ENCODE results near the gene IL1RL1. TPM values are rescaled to one million over a fixed set of nuclear protein-coding genes. Genes with fewer than 3 reads are reported as not detected.

Gene IL1RL1
- total RNA-seq, 1 experiment from 2014 or later: not detected

- Mint-ChIP-seq H3K4me1 (no peaks in the 10 kb centered on the region), H3K27ac (no peak overlapping the region), H3K27me3 (ENCODE audit: low read depth) (no peaks in the 10 kb centered on the region), H3K4me3 (no peak overlapping the region), H3K9me3 (peaks cover 36% of the 10 kb centered on the region), H3K36me3 (peaks cover 22% of the 10 kb centered on the region)
- POLR2A ChIA-PET: no interaction called here
- no peak for DNase-seq (ENCODE audit: low spot score)
- TF ChIP-seq MYBL2 (CRISPR knock-in tag; IDR thresholded peaks at IDR 0.05) (no peak), AR (CRISPR knock-in tag; IDR thresholded peaks at IDR 0.05) (no peak), GRHL2 (CRISPR knock-in tag; IDR thresholded peaks at IDR 0.05; ENCODE audit: insufficient replicate concordance, severe bottlenecking) (no peak), NR1H2 (CRISPR knock-in tag; IDR thresholded peaks at IDR 0.05) (no peak), FOXJ3 (CRISPR knock-in tag; IDR thresholded peaks at IDR 0.05; ENCODE audit: borderline replicate concordance) (no peak), E2F4 (CRISPR knock-in tag; IDR thresholded peaks at IDR 0.05; ENCODE audit: borderline replicate concordance, low read depth) (no peak), ZNF416 (CRISPR knock-in tag; IDR thresholded peaks at IDR 0.05) (no peak), MLX (CRISPR knock-in tag; IDR thresholded peaks at IDR 0.05) (no peak), MAX (CRISPR knock-in tag; IDR thresholded peaks at IDR 0.05) (no peak), ATF6 (CRISPR knock-in tag; IDR thresholded peaks at IDR 0.05) (no peak), E2F1 (CRISPR knock-in tag; IDR thresholded peaks at IDR 0.05) (no peak), ZNF396 (CRISPR knock-in tag; IDR thresholded peaks at IDR 0.05; ENCODE audit: borderline replicate concordance) (no peak), IRF2 (CRISPR knock-in tag; IDR thresholded peaks at IDR 0.05; ENCODE audit: borderline replicate concordance, low read depth) (no peak), ZNF512 (CRISPR knock-in tag; IDR thresholded peaks at IDR 0.05; ENCODE audit: borderline replicate concordance) (no peak)
- CTCF ChIA-PET: no interaction called here
- ATAC-seq: no peak
Measured at GRCh38 chr2:102387763-102388546, 76.6 kb downstream of the IL1RL1 start.

Measured in WTC11 (cell line).